Activated CD4-positive, CD25-positive, alpha-beta regulatory T cell treated with anti-CD3 and anti-CD28 coated beads, Interleukin-2, amount 50 U/mL, for 24 hours (primary cell): ENCODE measurements around the gene CGNL1.

Source experiments
- ATAC-seq, 2 donors: fragments of 150-1000 bp; cut with Tn5 transposase; one replicate each; pipeline ENCODE4 v1.10.0; 2021; ENCODE audit warnings: mild to moderate bottlenecking in 1 of 2, moderate library complexity in 1 of 2

The CGNL1 gene

DNA sequence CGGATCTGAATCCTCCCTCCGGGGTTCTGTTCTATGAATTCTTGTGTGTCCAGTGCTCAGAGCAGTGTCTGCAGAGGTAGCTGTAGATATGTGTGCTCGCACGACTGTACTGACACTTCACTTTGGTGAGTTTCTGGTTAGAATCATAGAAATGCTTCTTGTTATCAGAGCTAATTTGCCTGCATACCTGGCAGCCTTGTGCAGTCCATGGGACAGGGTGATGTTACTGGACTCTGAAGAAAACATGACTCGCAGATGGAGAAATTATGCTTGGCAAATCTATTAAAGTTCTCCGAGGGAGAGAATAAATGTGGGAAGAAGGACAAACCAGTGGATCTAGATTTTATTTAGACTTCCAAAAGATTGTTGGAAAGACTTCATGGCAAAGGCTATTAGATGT lies 12.2 kb downstream of the CGNL1 start:
- ATAC-seq = no peak

DNA sequence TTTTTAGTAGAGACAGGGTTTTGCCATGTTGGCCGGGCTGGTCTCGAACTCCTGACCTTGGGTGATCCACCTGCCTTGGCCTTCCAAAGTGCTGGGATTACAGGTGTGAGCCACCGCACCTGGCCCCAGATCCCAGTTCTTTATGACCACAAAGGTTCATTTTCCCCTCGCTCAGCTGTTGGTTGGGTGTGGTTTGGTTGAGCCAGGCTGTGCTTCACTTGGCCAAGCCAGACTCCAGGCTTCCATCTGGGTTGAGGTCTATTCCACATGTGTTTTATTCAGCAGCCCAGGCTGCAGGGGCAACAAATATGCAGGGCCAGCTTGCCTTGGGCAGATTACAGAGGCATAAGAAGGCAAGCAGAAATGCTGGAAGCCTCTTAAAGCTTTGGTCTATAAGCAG lies 13.7 kb downstream of the CGNL1 start:
- no peak for ATAC-seq

DNA sequence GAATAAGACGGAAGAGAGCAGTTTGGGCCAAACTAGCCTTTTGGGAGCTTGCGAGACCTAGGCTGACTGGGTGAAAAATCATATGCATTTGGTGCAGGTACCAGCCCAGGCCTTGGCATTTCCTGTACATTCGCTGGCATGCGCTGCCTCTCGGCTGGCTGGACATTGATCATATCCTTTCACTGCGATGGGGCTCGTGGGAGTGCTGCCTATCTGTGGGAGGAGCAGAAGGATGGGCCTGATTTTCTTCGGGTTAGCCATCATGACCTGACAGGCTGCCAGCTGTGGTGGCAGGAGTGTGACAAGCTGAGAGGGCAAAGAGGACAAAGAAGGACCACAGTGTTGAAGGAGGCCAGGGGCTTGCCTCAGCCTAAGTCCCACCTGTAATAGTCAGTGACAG lies 14.3 kb downstream of the CGNL1 start:
- ATAC-seq = no peak

DNA sequence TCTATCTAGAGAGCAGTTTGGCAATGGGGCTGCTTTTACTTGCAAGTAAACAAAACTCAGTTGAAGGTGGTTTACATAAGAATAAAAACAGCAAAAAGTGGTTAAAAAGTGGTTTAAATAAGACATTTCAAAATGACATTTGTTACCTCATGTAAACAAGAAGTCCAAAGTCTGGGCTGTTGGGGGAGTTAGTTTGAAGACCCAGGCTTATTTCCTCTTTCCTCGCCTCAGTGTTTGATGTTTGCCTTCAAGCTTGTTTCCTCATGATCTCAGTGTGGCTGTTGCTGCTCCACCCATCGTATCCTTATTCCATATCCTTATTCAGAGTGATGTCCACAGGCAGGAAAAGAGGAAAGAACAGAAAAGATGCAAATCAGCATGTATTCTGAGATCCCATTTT lies 15.2 kb downstream of the CGNL1 start:
- no peak for ATAC-seq

DNA sequence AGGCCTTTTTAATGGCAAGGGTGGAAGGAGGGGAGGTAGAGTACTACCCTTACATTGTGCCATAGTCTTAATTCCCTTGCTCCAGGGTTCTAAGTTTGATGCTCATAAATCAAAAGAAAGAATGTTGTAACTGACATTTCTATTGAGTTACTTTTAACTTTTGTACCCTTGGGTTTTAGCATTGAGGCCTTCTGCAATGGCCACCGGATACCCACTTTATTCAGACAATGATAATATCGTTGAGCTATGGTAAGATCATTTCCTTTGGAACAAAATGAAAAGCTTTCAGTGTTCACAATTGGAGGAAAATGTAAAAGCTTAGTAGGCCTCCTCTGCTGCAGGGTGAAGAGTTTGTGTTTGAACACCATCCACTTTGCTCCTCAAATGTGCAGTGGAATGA lies 16.8 kb downstream of the CGNL1 start:
- ATAC-seq = no peak

DNA sequence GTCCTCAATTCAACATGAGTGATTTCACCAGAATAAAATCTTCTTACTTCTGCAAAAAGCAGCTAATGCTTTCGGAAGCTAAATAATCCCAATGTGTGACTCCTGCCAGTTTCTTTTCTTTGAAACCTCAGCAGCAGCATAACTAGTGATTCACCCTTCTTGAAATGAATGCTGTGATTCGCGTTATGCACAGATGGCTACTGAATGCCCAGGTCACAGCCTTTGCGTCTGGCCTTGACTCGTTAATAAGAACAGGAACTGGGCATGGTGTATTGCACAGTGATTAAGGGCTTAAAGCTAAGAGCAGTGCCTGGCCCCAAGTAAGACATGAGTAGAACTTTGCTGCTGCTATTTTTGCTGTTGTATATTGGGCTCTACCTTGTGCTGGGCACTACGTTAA lies 19.0 kb downstream of the CGNL1 start:
- ATAC-seq = no peak

DNA sequence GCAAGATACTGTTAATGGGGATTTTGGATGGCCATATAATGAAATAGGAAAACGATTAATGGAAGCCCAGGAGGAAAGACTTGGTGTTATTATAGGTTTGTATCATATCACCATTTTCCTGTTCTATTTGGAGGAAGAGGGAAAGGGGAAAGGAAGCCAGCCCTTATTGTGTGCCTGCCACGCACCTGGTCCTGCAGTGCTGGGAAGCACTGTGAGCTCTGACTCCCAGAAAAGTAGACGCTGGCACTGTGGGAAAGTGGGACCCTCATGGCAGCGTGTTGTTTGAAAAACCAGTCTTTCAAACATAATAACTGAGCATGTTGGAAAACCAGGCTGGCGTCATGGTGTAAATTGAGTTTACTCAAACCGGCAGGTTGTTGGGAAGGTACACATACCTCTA lies 22.0 kb downstream of the CGNL1 start:
- no peak for ATAC-seq

DNA sequence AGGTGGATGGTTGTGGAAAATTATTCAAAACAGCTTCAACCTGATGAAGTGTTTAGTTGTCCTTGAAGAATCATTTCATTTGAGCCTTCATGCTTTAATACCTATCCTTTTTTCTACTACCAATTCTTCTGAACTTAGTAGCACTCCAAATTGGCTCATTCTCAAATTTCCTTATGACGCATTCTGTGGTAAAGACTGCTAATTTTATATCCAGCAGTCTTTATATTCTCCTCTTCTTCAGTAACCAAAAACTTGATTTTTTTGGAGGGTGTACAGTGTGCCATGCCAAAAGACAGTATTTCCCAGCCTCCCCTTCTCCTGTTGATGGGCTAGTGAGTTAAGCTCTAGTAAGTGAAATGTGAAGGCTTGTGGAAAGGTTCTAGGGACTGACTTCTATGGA lies 25.2 kb downstream of the CGNL1 start:
- no peak for ATAC-seq

DNA sequence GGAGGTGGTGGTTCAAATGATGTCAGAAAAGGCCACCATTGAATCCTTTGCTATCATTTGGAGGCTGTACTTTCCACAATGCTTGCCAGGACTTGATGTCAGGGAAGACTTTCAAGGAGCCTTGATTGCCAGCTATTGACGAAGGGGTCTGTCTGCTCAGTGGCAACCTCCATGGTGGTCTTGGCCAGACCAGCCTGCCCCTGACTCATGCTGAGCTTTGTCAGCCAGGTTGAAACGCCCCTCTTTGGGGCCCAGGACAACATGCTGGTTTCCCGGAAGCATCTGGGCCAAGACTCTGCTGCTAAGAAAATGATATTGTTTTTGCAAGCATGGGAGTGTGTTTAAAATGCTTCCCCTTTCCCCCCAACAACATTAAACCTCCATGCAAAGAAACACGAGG lies 26.7 kb downstream of the CGNL1 start:
- ATAC-seq = no peak

DNA sequence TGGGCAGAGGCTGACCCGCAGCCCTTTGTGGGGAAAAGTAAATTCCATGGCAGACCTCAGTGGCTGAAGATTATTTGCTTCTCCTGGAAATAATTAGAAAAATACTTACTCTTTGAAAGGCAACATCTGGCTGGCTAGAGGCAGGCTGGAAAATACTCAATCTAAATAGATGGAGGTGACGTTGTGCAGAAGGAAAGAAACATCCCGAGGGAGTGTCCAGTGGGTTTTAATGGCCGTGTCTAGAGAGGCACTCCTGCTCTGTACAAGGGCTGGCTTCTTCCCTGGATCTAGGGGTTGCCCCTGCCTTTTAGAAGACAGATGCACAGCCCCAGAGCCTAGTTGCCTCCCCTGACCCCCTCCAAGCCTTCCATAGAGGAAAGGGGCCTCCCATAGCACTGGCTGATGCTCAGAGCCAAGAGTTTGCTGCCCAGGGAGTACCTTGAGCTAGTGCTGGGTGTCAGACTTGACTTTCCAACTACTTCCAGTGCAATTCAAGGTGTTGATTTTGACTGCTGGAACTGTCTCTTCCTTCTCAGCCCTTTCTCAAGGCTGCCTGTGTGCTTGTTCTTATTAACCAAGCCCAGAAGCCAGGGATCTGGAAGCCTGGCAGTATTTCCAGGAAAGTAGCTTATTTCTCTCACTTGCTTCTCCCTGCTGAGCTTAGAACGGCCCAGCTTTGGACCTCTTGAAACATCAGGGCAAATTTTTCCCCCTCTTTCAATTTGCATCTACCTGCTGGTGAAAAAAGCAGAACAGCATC lies 27.4 kb downstream of the CGNL1 start:
- no peak for ATAC-seq

DNA sequence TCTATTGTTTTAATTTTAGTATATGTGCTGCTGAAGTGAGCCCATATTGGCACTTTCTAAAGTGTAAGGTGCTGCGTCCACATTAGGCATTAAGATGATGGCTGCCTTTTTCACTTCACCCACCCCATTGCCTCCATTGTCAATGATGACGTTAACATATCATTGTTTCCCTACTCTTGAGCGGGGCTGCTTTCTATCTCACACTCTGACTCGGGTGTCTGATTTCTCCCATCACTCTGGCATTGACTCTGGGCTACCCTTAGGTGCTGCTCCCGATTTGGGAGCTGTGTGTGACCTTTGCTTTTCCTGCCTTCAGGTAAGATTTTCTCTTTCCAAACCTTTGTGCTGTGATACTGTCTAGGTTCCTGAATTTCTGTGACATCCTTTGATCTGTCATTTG lies 28.8 kb downstream of the CGNL1 start:
- ATAC-seq = no peak

DNA sequence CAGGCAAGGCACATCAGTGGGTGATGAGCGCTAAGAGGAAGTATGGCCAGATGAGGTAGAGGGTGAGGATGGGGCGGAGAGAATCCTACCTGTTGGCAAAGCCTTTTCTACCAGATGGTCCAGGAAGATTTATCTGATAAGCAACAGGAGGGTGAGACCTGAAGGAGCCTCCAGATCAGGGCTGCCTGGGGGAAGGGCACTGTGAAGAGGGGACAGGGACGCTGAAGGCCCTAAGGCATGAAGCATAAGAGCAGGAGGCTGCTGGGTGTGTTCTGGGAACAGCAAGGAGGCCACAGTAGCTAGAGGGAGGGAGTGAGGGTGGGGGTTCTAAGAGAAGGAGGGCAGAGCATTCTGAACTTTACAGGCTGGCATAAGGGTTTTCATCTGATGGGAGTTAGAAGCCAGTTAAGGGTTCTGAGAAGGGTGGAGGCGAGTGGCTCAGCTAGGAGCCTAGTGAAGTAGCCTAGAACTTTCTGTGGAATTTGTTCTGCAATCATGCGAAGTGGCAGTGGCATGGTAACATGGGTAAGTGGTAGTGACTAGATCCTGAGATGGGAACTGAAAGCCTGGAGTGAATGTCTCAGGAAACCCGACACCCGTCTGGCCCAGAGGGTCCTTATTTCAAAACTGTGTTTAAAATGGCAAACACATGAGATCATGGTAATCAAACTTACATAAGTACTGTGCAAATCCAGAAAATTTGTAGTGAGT lies 29.9 kb downstream of the CGNL1 start:
- ATAC-seq = no peak

DNA sequence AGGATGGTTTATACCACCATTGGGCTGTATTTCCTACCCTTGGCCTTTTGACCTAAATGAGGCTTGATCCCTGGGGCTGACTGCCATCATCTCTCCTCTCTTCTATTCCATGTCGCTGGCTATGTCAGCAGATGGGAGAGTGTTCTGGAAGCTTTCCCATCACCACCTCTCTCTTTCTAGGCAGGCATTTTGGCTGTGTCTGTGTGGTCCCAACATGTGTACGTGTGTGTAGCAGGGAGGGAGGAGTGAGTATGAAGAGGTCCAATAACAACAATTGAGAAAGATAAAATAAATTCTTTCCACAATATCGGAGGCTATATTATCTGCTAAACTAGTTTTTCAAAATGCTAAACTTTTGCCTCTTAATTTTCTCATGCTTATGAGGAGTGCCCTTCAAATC lies 34.1 kb downstream of the CGNL1 start:
- ATAC-seq = no peak

DNA sequence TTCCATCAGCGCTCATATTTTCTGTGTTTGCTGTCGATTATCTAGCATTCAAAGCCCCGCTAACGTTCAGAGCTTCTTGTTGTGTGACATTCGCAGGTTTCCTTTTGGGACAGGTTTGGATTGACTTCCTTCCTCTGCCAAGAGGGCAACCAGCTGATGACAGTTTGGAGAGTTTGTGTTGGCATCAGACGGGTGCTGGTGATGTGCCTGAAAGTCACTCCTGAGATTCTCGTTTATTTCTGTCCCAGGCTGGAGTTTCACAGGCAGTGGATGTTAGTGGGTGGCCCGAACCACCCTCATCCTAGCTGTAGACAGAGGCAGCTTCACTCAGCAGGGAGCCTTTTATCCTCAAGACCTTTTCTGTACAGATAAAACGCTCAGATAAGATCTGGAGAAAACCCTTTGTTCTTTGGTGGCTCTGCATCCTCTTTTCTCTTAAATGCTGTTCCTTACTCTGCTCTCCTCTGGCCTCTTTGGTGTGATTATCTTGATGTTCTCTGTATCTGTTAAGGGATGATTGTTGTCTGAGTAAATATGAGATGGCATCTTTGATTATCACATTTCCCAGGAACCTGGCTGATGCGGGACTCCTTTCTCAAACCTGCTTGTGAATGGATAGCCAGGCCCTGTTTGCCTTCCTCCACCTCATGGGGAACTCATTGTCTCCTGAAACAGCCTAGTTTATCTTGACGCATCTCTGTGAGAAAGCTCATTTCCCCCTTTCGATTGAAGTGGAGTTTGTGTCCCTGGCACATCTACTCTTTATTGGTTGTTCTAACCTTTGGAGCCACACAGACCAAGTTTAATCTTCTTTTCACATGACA lies 35.9 kb downstream of the CGNL1 start:
- ATAC-seq = no peak

DNA sequence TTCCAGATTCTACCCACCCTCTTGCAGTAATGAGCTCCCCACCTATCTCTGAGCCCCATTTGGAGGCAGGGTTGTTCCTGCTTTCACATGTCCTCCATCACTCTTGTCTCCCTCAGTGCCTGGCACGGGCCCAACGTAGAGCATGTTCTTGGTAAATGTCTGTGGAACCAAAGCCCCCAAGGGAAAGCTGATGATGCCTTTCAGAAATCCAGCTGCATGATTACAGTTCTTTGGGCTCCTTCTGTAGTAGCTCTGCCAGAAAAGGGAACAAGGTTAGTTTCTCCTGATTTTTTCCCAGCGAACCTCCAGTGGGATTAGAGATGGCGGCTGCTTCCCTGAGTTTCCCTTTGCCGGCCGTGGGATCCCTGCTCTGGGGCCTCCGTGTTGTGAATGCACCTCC lies 39.3 kb downstream of the CGNL1 start:
- ATAC-seq = no peak

DNA sequence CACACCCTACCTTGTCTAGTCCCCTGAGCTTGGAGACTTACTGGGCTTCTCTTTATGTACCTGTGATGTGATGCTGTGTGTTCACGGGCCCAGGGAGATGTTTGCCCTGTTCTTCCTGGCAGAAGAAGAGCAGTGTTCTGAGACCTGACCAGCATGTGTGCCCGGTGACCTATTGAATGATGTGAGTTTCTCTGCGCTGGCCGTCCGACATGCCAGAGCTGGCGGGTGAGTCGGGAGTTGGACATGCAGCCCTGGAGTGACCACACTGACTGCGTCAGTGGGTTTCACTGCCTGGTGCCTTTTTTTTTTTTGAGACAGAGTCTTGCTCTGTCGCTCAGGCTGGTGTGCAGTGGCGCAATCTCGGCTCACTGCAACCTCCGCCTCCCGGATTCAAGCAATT lies 42.3 kb downstream of the CGNL1 start:
- no peak for ATAC-seq

DNA sequence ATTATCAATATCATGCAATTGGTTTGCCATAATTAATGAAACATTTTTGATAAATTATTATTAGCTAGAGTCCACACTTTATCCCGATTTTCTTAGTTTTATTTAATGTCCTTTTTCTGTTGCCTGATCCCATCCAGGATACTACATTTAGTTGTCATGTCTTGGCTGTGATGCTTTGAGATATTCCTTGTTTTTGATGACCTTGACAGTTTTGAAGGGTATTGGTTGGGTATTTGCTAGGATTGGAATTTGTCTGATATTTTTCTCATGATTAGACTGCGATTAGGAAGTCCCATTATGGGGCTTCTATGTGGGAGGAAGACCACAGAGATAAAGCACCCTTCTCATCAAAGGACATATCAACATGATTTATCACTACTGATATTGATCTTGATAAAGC lies 43.0 kb downstream of the CGNL1 start:
- ATAC-seq = no peak

DNA sequence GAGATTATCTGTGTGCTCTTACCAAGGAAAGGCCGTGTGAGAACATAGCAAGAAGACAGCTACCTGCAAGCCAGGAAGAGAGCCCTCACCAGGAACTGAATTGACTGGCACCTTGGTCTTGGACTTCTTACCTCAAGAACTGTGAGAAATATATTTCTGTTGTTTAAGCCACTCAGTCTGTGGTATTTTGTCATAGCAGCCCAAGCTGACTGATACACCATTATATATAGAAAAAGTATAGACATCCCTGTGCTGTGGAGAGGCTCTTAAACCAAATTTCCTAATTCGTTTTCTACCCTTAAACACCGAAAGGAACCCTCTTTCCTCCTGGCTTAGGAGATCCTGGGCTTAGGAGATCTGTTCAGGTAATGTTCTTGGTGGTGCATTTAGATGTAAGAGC lies 44.8 kb downstream of the CGNL1 start:
- ATAC-seq = no peak

DNA sequence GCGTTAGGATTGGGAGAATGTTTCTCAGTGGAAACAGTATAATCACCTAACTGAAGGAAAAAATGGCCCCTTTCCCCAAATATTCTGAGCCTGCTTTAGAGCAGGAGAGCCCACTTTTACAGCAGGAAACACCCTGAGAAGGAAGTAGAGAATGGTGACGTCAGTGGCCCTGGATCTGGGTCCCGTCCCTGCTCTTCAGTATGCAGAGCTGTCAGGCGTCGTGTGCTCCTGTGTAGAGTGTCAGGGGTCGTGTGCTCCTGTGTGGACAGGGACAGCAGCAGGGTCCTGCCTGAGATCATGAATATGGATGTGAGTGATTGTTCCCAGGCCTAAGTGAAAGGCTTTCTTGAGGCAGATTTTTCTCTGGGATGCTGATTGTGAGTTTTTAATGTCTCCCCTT lies 45.2 kb downstream of the CGNL1 start:
- ATAC-seq = no peak

DNA sequence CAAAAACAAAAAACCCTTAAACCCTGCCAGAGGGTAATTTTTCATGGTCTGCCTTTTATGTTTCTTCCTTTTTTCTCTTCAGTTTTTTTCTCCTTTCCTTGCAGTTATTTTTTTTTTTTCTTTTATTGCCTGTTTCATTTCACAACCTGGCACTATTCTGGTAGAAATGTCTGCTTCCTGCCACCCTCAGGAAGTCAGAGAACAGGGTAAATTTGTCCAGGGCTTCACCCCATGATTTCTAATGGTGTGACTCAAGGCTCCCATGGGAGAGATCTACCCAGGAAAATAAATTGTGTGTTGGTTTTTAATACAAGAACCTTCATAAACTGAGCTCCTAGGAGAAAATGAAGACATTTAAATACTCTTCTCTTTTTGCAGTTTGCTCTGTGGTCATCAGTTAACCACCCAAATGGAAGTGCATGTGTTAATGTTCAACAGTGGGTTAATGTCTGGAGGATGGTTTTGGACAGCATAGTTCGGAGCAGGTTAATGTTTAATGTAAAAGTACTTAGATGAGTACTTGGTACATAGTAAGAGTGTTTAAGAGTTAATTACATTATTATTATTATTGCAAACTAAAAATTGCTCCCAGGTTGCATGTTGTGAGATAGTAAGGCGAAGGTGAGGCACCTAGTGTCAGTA lies 45.9 kb downstream of the CGNL1 start:
- no peak for ATAC-seq

DNA sequence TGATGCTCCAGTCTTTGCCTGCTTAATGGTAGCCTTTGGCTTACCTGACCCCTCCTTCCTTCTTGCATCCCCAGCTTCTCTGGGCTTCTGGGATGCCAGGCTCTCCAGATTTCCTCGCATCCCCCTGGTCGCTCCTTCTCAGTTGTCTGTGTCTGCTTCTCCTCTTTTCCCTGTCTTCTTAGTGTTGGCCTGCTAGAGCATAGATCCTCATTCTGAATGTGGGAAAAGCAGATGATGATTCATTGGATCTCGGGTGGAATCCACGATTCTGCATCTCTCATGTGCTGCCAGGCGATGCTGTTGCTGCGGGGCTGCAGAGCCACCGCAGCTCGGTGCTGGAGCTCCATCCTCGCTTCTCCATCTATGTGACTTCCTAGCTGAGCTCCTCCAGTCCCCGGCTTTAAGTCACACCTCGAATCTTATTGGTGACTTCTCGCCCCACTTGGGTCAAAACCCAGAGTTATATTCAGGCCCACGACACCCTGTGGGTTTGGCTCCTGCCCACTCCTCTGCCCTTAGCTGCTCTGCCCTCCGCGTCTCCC lies 47.4 kb downstream of the CGNL1 start:
- no peak for ATAC-seq

DNA sequence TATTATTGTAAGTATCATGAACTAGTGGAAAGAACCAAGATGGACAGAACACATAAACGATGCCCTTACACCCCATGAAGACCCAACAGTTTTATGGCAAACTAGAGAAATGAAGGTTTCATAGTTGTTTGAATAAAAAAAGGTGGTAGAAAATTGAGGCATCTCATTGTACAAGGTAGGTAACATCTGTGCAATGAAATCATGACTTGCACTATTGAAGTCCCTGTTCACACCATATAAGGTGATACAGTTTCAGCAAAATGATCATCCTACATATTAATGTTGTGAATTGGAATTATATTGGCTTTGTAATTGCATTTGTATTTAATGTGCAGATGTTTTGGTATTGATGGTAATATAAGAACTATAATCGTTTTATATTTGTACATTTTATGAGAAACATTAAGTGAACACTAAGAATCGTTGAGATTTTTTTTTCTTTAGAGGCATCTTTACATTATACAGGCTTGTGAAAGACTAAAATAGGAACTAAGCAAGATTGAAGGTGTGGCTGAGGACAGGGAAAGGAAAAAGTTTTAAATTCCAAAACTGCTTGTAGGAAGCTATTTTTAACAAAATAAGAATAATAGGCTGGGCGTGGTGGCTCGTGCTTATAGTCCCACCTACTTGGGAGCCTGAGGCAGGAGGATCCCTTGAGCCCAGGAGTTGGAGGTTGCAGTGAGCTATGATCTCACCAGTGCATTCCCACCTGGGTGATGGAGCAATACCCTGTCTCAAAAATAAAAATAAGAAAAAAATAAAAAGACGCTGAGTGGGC lies 48.5 kb downstream of the CGNL1 start:
- no peak for ATAC-seq
